ENCODE measurements around the gene CAMTA1.

Gene CAMTA1

DNA sequence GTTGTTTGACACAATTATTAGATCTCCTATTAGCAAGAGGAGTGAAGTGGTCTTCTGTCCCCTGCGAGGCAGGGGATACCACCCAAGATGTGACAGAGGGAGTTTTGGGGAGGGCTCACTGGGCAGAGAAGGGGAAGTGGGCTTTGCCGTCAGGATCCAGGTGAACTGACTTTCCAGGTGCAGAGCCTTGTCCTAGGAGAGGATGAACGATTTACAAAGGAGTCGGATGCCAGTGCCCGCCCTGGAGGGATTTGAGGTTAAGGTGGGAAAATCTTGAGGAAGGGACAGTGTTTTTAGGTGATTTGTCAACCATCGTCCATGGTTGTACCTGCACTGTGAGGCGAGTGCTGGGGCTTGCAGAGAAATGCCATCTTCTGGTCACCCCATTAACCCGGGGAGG lies 201.0 kb downstream of the CAMTA1 start:
- H3K4me2 ChIP-seq (ENCODE audit: low read depth, low read length), result no peak overlapping the region
- peaks cover 60% of the 10 kb centered on the region for H3K27me3 ChIP-seq (replicated peaks; ENCODE audit: insufficient read depth, low read length)
- no peaks in the 10 kb centered on the region for H3K4me1 ChIP-seq (ENCODE audit: low read length)
- no peaks in the 10 kb centered on the region for H3F3A ChIP-seq (ENCODE audit: insufficient read depth, low read length)
- H3K9me2 ChIP-seq (replicated peaks; ENCODE audit: insufficient read depth, low read length), result no peaks in the 10 kb centered on the region
- no peak overlapping the region for H3K27ac ChIP-seq (ENCODE audit: low read length)
- no peak overlapping the region for H3K9ac ChIP-seq (ENCODE audit: low read length)
- TF ChIP-seq CTCF (IDR thresholded peaks at IDR 0.05; ENCODE audit: low read length) (no peak), EZH2 (optimal IDR thresholded peaks at IDR 0.05; ENCODE audit: low read depth, low read length) (no peak), EZH2phosphoT487 (IDR thresholded peaks at IDR 0.05; ENCODE audit: low read length) (no peak)
- no peak overlapping the region for H2AFZ ChIP-seq (ENCODE audit: low read length)
- H3K79me2 ChIP-seq (ENCODE audit: low read length), result no peaks in the 10 kb centered on the region
- no peaks in the 10 kb centered on the region for H3K9me3 ChIP-seq (replicated peaks; ENCODE audit: insufficient read depth, low read length)
- H4K20me1 ChIP-seq (ENCODE audit: insufficient read depth, low read length), result no peaks in the 10 kb centered on the region
- no peak overlapping the region for H3K4me3 ChIP-seq (ENCODE audit: low read length)
- DNase-seq, result no peak
- H3K36me3 ChIP-seq (replicated peaks; ENCODE audit: insufficient read depth, low read length), result no peaks in the 10 kb centered on the region

GRCh38 chr1:6987940-6988339 lies 202.7 kb downstream of the CAMTA1 start:
- peaks cover 63% of the 10 kb centered on the region for H3K27me3 ChIP-seq (replicated peaks; ENCODE audit: insufficient read depth, low read length)
- no peak overlapping the region for H3K4me3 ChIP-seq (ENCODE audit: low read length)
- H3F3A ChIP-seq (ENCODE audit: insufficient read depth, low read length), result no peaks in the 10 kb centered on the region
- H3K36me3 ChIP-seq (replicated peaks; ENCODE audit: insufficient read depth, low read length), result no peaks in the 10 kb centered on the region
- H3K9ac ChIP-seq (ENCODE audit: low read length), result no peak overlapping the region
- no peak overlapping the region for H3K27ac ChIP-seq (ENCODE audit: low read length)
- H3K4me2 ChIP-seq (ENCODE audit: low read depth, low read length), result no peak overlapping the region
- H3K9me2 ChIP-seq (replicated peaks; ENCODE audit: insufficient read depth, low read length), result no peaks in the 10 kb centered on the region
- DNase-seq, result no peak
- no peaks in the 10 kb centered on the region for H3K4me1 ChIP-seq (ENCODE audit: low read length)
- H2AFZ ChIP-seq (ENCODE audit: low read length), result no peak overlapping the region
- H3K9me3 ChIP-seq (replicated peaks; ENCODE audit: insufficient read depth, low read length), result no peaks in the 10 kb centered on the region
- TF ChIP-seq CTCF (IDR thresholded peaks at IDR 0.05; ENCODE audit: low read length) (no peak), EZH2phosphoT487 (IDR thresholded peaks at IDR 0.05; ENCODE audit: low read length) (no peak), EZH2 (optimal IDR thresholded peaks at IDR 0.05; ENCODE audit: low read depth, low read length) (no peak)
- H3K79me2 ChIP-seq (ENCODE audit: low read length), result no peaks in the 10 kb centered on the region
- no peaks in the 10 kb centered on the region for H4K20me1 ChIP-seq (ENCODE audit: insufficient read depth, low read length)

DNA sequence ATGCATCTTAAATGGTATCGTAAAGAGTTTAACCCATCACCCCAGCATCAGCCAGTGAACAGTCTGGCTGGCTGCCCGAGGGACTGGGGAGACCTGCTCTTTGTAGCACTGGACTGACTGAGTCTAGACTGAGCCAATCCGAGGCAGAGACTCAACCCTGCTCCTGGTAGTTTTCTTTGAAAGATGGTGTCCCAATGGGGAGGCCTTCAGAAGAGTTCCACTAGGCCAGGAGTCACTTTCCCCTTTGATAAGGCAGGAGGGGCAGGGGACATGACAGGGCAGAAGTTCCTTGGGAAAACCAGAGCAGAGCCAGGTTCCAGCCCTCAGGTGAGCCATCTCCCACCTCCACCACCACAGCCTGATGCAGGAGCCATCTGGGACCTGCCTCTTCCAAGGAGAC lies 203.5 kb downstream of the CAMTA1 start:
- no peaks in the 10 kb centered on the region for H4K20me1 ChIP-seq (ENCODE audit: insufficient read depth, low read length)

More for the DNA sequence above, 203.5 kb downstream of the CAMTA1 start:
- no peak for DNase-seq
- TF ChIP-seq CTCF (IDR thresholded peaks at IDR 0.05; ENCODE audit: low read length) (no peak), EZH2 (optimal IDR thresholded peaks at IDR 0.05; ENCODE audit: low read depth, low read length) (no peak)
- H3K4me1 ChIP-seq (ENCODE audit: low read length), result no peaks in the 10 kb centered on the region
- no peak overlapping the region for H3K27ac ChIP-seq (ENCODE audit: low read length)
- no peaks in the 10 kb centered on the region for H3K79me2 ChIP-seq (ENCODE audit: low read length)
- H3K4me3 ChIP-seq (ENCODE audit: low read length), result no peak overlapping the region
- H3K36me3 ChIP-seq (replicated peaks; ENCODE audit: insufficient read depth, low read length), result no peaks in the 10 kb centered on the region
- no peaks in the 10 kb centered on the region for H3F3A ChIP-seq (ENCODE audit: insufficient read depth, low read length)
- H3K9me2 ChIP-seq (replicated peaks; ENCODE audit: insufficient read depth, low read length), result no peaks in the 10 kb centered on the region
- no peak overlapping the region for H3K4me2 ChIP-seq (ENCODE audit: low read depth, low read length)
- H3K27me3 ChIP-seq (replicated peaks; ENCODE audit: insufficient read depth, low read length), result peaks cover 63% of the 10 kb centered on the region
- H2AFZ ChIP-seq (ENCODE audit: low read length), result no peak overlapping the region
- no peak overlapping the region for H3K9ac ChIP-seq (ENCODE audit: low read length)
- no peaks in the 10 kb centered on the region for H3K9me3 ChIP-seq (replicated peaks; ENCODE audit: insufficient read depth, low read length)
